H1 (cell line): ENCODE results near the gene TIMM10. TPM values are rescaled to one million over a fixed set of nuclear protein-coding genes. Genes with fewer than 3 reads are reported as not detected.
A peak's percentile ranks its signal among the peaks of the same experiment; 100 is the strongest.

Source experiments
- CTCF ChIP-seq, 3 experiments: IDR thresholded peaks; 1 replicate in 2 of 3; 2 replicates in 1 of 3; pipeline versions ENCODE4 v1.5.1 to v1.6.1; 2011; ENCODE audit warnings: low read length in 3 of 3, mild to moderate bottlenecking in 3 of 3, inconsistent platforms in 2 of 3, low read depth in 1 of 3, moderate library complexity in 1 of 3; ENCODE audit not compliant: insufficient read depth in 1 of 3; ENCODE audit errors: control extremely low read depth in 1 of 3
- HDAC2 ChIP-seq, 2 experiments: fragments of 300-600 bp in 1 of 2; sonication (generic) in 1 of 2; IDR thresholded peaks; 2 replicates each; pipeline ENCODE4 v1.6.1; 2011 to 2012; ENCODE audit warnings: low read depth in 2 of 2, low read length in 2 of 2, mild to moderate bottlenecking in 2 of 2, moderate library complexity in 2 of 2, borderline replicate concordance in 1 of 2, inconsistent platforms in 1 of 2
- JUND ChIP-seq: IDR thresholded peaks from 2 replicates; pipeline ENCODE4 v1.6.1; 2011; ENCODE audit warnings: mild to moderate bottlenecking, improper control_type of control experiment, low read length
- MAFK ChIP-seq: IDR thresholded peaks from 2 replicates; pipeline ENCODE4 v1.6.1; 2012; ENCODE audit warnings: low read depth, mild to moderate bottlenecking, improper control_type of control experiment, low read length
- NRF1 ChIP-seq: IDR thresholded peaks from 2 replicates; pipeline ENCODE4 v1.6.1; 2011; ENCODE audit warnings: mild to moderate bottlenecking, low read depth, low read length, improper control_type of control experiment
- POU5F1 ChIP-seq: IDR thresholded peaks from 2 replicates; pipeline ENCODE4 v1.6.1; 2011; ENCODE audit warnings: low read depth, mild to moderate bottlenecking, low read length, moderate library complexity
- SP2 ChIP-seq: IDR thresholded peaks from 2 replicates; pipeline ENCODE4 v1.6.1; 2012; ENCODE audit warnings: mild to moderate bottlenecking, low read length, inconsistent platforms
- TAF1 ChIP-seq: IDR thresholded peaks from 2 replicates; pipeline ENCODE4 v1.6.1; 2011; ENCODE audit warnings: mild to moderate bottlenecking, low read depth, low read length
- TAF7 ChIP-seq: optimal IDR thresholded peaks from 2 replicates; pipeline ENCODE3; 2011; ENCODE audit warnings: low read depth, mild to moderate bottlenecking, inconsistent platforms, low read length, moderate library complexity, borderline replicate concordance
- USF2 ChIP-seq: IDR thresholded peaks from 2 replicates; pipeline ENCODE4 v1.6.1; 2011; ENCODE audit warnings: low read length, improper control_type of control experiment
- polyA plus RNA-seq, 7 experiments: library from polyadenylated mRNA; depleted of rRNA in 3 of 7; stranded (reverse) in 5 of 7; unstranded in 2 of 7; fragments of >200 nt in 5 of 7; fragments of 200-250 nt in 2 of 7; gene quantifications; 1 replicate in 5 of 7; 2 replicates in 1 of 7; 4 replicates in 1 of 7; pipeline versions ENCODE4 v1.2.1 to v1.2.3, GENCODE V29; 2011 to 2013; ENCODE audit warnings: missing spikeins in 2 of 7, mixed read lengths in 2 of 7
- total RNA-seq: library from RNA; stranded (reverse); fragmentation: NEBNext Ultra II Directional; extraction: Animal tissue kit (Norgen Biotek cat#: 25700); gene quantifications from 2 replicates; pipeline ENCODE4 v1.2.1, GENCODE V29; 2021

The TIMM10 gene
- total and polyA plus RNA-seq, 2 of the 8 experiments (the other 6 are each of a cell fraction or from before 2014, with no cell fraction given): 117 to 227 TPM

GRCh38 chr11:57514538-57515331 lies 15.8 kb downstream of the TIMM10 start (continued):
- TF ChIP-seq CTCF (IDR thresholded peaks at IDR 0.05; ENCODE audit: control extremely low read depth in 1 of 3, insufficient read depth in 1 of 3, low read depth in 1 of 3, low read length in 3 of 3): no peak
- no peak for TF ChIP-seq NRF1
- peak; percentile 56 for TF ChIP-seq USF2
- no peak for TF ChIP-seq POU5F1
- TF ChIP-seq HDAC2 (IDR thresholded peaks at IDR 0.05; ENCODE audit: borderline replicate concordance in 1 of 2, low read depth in 2 of 2, low read length in 2 of 2): peak in 1 of 2 experiments; percentile 29; a peak in 2 of 4 replicates
- no peak for TF ChIP-seq JUND
- peak; percentile 45; the same call in 1 of the 2 replicates for TF ChIP-seq TAF1
- no peak for TF ChIP-seq SP2
- TF ChIP-seq MAFK: no peak
- no peak for TF ChIP-seq TAF7
